ENCODE data around the gene PABPN1L. TPM values are rescaled to one million over a fixed set of nuclear protein-coding genes. Genes with fewer than 3 reads are reported as not detected.

The PABPN1L gene
- total RNA-seq, 1 donor from 2014 or later = not detected

- no peak overlapping the region for H3K4me3 Mint-ChIP-seq
- H3K27me3 Mint-ChIP-seq (ENCODE audit: low read depth) = no peaks in the 10 kb centered on the region
- no peaks in the 10 kb centered on the region for H3K4me1 Mint-ChIP-seq
- TF ChIP-seq, protein P1, sequence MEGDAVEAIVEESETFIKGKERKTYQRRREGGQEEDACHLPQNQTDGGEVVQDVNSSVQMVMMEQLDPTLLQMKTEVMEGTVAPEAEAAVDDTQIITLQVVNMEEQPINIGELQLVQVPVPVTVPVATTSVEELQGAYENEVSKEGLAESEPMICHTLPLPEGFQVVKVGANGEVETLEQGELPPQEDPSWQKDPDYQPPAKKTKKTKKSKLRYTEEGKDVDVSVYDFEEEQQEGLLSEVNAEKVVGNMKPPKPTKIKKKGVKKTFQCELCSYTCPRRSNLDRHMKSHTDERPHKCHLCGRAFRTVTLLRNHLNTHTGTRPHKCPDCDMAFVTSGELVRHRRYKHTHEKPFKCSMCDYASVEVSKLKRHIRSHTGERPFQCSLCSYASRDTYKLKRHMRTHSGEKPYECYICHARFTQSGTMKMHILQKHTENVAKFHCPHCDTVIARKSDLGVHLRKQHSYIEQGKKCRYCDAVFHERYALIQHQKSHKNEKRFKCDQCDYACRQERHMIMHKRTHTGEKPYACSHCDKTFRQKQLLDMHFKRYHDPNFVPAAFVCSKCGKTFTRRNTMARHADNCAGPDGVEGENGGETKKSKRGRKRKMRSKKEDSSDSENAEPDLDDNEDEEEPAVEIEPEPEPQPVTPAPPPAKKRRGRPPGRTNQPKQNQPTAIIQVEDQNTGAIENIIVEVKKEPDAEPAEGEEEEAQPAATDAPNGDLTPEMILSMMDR (conservative IDR thresholded peaks at IDR 0.05) = no peak
- no peak overlapping the region for H3K27ac Mint-ChIP-seq (ENCODE audit: unreplicated experiment)
- H3K36me3 Mint-ChIP-seq (ENCODE audit: low read depth) = no peaks in the 10 kb centered on the region
- no peak for DNase-seq (ENCODE audit: low read depth, low spot score)
- no peaks in the 10 kb centered on the region for H3K9me3 Mint-ChIP-seq
Observed at GRCh38 chr16:88871349-88871702, 4.9 kb upstream of the PABPN1L start.

DNA sequence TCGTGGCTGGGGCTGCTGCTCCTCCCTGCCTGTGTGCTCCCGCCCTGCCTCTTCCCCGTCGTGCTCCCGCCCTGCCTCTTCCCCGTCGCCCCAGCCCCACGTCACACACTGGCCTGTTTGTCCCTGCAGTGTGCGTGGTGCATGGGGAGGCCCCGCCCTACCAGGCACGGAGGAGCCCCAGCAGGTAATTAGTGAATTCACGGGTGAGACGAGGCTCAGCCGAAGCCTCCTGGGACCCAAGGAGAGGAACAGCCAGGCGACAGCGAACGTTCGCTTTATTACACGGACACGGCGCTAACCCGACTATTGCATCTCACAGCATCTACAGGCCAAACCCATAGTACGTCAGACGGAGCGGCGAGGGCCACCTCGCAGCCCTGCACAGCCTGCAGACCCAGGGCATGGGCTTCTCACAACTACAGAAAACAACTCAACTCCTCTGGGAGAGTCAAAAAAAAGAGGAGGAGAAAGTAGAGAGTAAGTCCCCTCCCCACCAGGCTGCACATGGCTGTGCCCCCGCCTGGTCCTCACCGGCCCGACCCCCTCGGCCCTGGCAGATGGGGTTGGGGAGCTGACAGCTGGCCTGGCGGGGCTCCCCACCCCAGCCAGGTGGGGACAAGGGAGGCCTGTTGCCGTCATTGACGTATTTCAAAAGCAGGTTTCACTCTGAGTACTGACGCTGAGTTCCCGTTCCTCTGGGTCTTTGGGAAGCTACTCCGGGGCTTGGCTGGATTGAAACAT is 4.3 kb upstream of the PABPN1L start:
- no peak for DNase-seq (ENCODE audit: low read depth, low spot score)
- TF ChIP-seq, protein P1 (conservative IDR thresholded peaks at IDR 0.05) = no peak
- Mint-ChIP-seq H3K4me3 (no peak overlapping the region), H3K27me3 (ENCODE audit: low read depth) (no peaks in the 10 kb centered on the region), H3K27ac (ENCODE audit: unreplicated experiment) (no peak overlapping the region), H3K4me1 (no peaks in the 10 kb centered on the region), H3K36me3 (ENCODE audit: low read depth) (no peaks in the 10 kb centered on the region), H3K9me3 (no peaks in the 10 kb centered on the region)

GRCh38 chr16:88869673-88869980 is 3.2 kb upstream of the PABPN1L start:
- no peak for DNase-seq (ENCODE audit: low read depth, low spot score)
- TF ChIP-seq, protein P1 (conservative IDR thresholded peaks at IDR 0.05) = no peak
- Mint-ChIP-seq H3K4me1 (no peaks in the 10 kb centered on the region), H3K36me3 (ENCODE audit: low read depth) (no peaks in the 10 kb centered on the region), H3K9me3 (no peaks in the 10 kb centered on the region), H3K4me3 (no peak overlapping the region), H3K27me3 (ENCODE audit: low read depth) (no peaks in the 10 kb centered on the region), H3K27ac (ENCODE audit: unreplicated experiment) (no peak overlapping the region)

DNA sequence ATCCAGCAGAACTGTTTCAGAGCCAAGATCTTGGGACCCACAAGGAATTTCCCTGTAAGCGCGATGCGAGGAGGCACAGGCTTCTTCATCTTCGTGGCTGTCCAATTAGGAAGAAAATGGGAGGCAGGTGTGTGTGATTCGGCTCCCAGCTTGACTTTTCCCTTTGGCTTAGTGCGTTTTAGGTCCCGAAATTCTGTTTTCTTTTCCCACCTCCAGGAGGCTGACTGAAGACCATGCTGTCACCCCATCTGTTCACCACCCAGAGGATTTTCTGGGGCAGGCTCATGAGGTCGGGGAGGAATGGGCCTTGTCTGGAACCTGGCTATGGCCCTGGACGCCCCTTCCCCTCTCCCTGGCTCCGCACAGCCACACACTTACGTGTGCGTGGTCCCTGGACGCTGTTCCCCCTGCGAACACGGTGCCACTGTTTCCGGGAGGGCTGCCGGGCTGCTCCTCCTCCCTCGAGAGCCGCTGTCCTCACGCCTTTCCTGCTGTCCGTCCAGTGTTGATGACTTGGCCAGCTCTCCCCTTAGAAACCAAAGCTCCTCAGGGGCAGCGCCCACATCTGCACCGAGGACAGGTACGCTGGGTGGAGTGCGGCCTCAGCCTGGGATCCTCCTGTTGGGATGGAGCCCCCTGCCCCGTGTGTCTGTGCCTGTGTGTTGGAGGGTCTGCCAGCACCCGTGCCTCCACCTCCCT is 2.7 kb upstream of the PABPN1L start:
- DNase-seq (ENCODE audit: low read depth, low spot score) = no peak

GRCh38 chr16:88867581-88868246 is 1.3 kb upstream of the PABPN1L start:
- no peaks in the 10 kb centered on the region for H3K36me3 Mint-ChIP-seq (ENCODE audit: low read depth)
- no peaks in the 10 kb centered on the region for H3K9me3 Mint-ChIP-seq
- no peak overlapping the region for H3K4me3 Mint-ChIP-seq
- no peak for DNase-seq (ENCODE audit: low read depth, low spot score)
- no peaks in the 10 kb centered on the region for H3K27me3 Mint-ChIP-seq (ENCODE audit: low read depth)
- TF ChIP-seq, protein P1 (conservative IDR thresholded peaks at IDR 0.05) = no peak
- no peaks in the 10 kb centered on the region for H3K4me1 Mint-ChIP-seq
- H3K27ac Mint-ChIP-seq (ENCODE audit: unreplicated experiment) = no peak overlapping the region

More for the DNA sequence above, 2.7 kb upstream of the PABPN1L start:
- H3K4me1 Mint-ChIP-seq = no peaks in the 10 kb centered on the region
- no peak overlapping the region for H3K27ac Mint-ChIP-seq (ENCODE audit: unreplicated experiment)
- TF ChIP-seq, protein P1 (conservative IDR thresholded peaks at IDR 0.05) = no peak
- no peaks in the 10 kb centered on the region for H3K9me3 Mint-ChIP-seq
- no peaks in the 10 kb centered on the region for H3K36me3 Mint-ChIP-seq (ENCODE audit: low read depth)
- H3K27me3 Mint-ChIP-seq (ENCODE audit: low read depth) = no peaks in the 10 kb centered on the region
- no peak overlapping the region for H3K4me3 Mint-ChIP-seq
